Astrocyte (in vitro differentiated cells and primary cell): ENCODE measurements around the gene STMND1.

ENCODE experiments used
- EZH2 ChIP-seq: IDR thresholded peaks from 2 replicates; pipeline ENCODE4 v1.6.1; 2012; ENCODE audit warnings: mild to moderate bottlenecking, low read length, inconsistent platforms; ENCODE audit not compliant: insufficient read depth
- TF ChIP-seq, protein P1 (sequence below): IDR thresholded peaks from 2 replicates; pipeline ENCODE4 v1.5.1; 2011; ENCODE audit warnings: low read depth, mild to moderate bottlenecking, inconsistent platforms, low read length, moderate library complexity; ENCODE audit not compliant: insufficient read depth

GRCh38 chr6:17150096-17150495 lies 48.2 kb downstream of the STMND1 start:
- TF ChIP-seq, protein P1, sequence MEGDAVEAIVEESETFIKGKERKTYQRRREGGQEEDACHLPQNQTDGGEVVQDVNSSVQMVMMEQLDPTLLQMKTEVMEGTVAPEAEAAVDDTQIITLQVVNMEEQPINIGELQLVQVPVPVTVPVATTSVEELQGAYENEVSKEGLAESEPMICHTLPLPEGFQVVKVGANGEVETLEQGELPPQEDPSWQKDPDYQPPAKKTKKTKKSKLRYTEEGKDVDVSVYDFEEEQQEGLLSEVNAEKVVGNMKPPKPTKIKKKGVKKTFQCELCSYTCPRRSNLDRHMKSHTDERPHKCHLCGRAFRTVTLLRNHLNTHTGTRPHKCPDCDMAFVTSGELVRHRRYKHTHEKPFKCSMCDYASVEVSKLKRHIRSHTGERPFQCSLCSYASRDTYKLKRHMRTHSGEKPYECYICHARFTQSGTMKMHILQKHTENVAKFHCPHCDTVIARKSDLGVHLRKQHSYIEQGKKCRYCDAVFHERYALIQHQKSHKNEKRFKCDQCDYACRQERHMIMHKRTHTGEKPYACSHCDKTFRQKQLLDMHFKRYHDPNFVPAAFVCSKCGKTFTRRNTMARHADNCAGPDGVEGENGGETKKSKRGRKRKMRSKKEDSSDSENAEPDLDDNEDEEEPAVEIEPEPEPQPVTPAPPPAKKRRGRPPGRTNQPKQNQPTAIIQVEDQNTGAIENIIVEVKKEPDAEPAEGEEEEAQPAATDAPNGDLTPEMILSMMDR, result no peak
- TF ChIP-seq EZH2, result no peak
